NB4 (cell line): ENCODE measurements around the gene OTP.

Experiments used
- POLR2A ChIP-seq: IDR thresholded peaks from 2 replicates; pipeline ENCODE4 v1.6.1; 2011; ENCODE audit warnings: mild to moderate bottlenecking; ENCODE audit not compliant: insufficient read length; ENCODE audit errors: extremely low read depth
- TF ChIP-seq, protein P1 (sequence below): IDR thresholded peaks from one replicate; pipeline ENCODE4 v1.5.1; 2012; ENCODE audit warnings: low read depth, low read length

DNA sequence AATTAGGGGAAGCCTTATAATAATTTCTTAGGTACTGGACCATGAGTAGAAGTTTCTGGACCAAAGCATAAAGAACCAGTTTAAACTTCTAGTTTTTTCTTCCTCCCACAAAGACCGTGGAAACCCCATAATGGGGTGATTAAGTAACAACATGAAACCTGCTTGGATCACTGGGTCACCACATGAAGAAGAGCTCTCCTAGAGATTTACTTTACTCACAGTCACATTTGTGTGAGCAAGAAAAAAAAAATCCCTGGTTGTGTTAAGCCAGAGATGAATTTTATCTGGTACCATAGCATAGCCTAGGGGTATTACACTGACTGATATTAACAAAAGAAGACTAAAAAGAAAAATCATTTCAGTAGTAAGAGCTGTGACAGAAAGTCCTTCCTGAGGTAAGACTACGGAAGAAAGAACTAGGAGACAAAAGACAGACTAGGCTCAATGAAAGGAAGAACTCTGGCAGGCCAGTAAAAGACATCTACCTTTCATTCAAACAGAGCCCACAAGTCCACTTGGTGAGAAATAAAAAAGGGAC, 15.2 kb downstream of the OTP start:
- TF ChIP-seq POLR2A = no peak
- TF ChIP-seq, protein P1, sequence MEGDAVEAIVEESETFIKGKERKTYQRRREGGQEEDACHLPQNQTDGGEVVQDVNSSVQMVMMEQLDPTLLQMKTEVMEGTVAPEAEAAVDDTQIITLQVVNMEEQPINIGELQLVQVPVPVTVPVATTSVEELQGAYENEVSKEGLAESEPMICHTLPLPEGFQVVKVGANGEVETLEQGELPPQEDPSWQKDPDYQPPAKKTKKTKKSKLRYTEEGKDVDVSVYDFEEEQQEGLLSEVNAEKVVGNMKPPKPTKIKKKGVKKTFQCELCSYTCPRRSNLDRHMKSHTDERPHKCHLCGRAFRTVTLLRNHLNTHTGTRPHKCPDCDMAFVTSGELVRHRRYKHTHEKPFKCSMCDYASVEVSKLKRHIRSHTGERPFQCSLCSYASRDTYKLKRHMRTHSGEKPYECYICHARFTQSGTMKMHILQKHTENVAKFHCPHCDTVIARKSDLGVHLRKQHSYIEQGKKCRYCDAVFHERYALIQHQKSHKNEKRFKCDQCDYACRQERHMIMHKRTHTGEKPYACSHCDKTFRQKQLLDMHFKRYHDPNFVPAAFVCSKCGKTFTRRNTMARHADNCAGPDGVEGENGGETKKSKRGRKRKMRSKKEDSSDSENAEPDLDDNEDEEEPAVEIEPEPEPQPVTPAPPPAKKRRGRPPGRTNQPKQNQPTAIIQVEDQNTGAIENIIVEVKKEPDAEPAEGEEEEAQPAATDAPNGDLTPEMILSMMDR = no peak
